Erythroblast (primary cell): ENCODE data around the gene TXNDC16.

Experiments used
- GATA1 ChIP-seq: IDR thresholded peaks from 2 replicates; pipeline ENCODE4 v1.6.1; 2011; ENCODE audit warnings: low read depth, mild to moderate bottlenecking, control low read depth, low read length, moderate library complexity
- POLR2A ChIP-seq: IDR thresholded peaks from 2 replicates; pipeline ENCODE4 v1.6.1; 2011; ENCODE audit warnings: mild to moderate bottlenecking, low read length

DNA sequence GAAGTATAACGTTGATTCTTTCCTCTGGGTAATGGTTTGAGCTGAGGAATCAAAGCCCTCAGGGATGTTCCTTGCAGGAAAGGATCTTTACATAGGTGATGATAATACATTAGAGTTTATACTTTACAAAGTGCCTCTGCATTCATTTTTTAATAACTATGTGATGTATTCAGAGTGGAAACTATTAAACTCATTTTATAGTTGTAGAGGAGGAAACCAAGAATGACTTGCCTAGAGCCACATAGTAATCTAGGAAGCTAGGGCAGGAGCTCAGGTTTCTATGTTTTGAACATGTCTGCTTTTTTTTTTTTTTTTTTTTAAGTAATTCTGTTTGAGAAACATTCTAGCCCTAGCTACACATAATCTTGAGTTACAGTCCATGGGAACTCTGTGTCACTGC lies 117.3 kb downstream of the TXNDC16 start:
- TF ChIP-seq POLR2A (no peak), GATA1 (no peak)
